ENCODE measurements around the gene FAM89B.
A peak's percentile ranks its signal among the peaks of the same experiment; 100 is the strongest.

The FAM89B gene

GRCh38 chr11:65573391-65574079 is 1.2 kb downstream of the FAM89B start:
- DNase-seq (ENCODE audit: low spot score) = no peak

- DNase-seq (ENCODE audit: low spot score) = peak; percentile 70
These were observed 1.9 kb downstream of the FAM89B start for GRCh38 chr11:65574109-65574810.

GRCh38 chr11:65574811-65575567 is 2.7 kb downstream of the FAM89B start:
- no peak for DNase-seq (ENCODE audit: low spot score)

GRCh38 chr11:65575568-65576231 is 3.4 kb downstream of the FAM89B start, which contains the start of gene EHBP1L1:
EHBP1L1 (plus strand) TSS chr11:65576053; CDS start chr11:65576303, 250 bp downstream.
- DNase-seq (ENCODE audit: low spot score) = no peak

GRCh38 chr11:65576232-65576866 is 4.0 kb downstream of the FAM89B start:
- DNase-seq (ENCODE audit: low spot score) = no peak

GRCh38 chr11:65576867-65577755 is 4.8 kb downstream of the FAM89B start:
- no peak for DNase-seq (ENCODE audit: low spot score)

- DNase-seq (ENCODE audit: low spot score) = no peak
These were observed 5.4 kb downstream of the FAM89B start for GRCh38 chr11:65577756-65578109.

GRCh38 chr11:65578134-65578533 is 5.8 kb downstream of the FAM89B start:
- no peak for DNase-seq (ENCODE audit: low spot score)

- DNase-seq (ENCODE audit: low spot score) = no peak
These were observed 6.3 kb downstream of the FAM89B start for GRCh38 chr11:65578667-65579066.

GRCh38 chr11:65579291-65579690 is 7.0 kb downstream of the FAM89B start:
- no peak for DNase-seq (ENCODE audit: low spot score)

- no peak for DNase-seq (ENCODE audit: low spot score)
These were observed 7.8 kb downstream of the FAM89B start for GRCh38 chr11:65580031-65580692.

- no peak for DNase-seq (ENCODE audit: low spot score)
These were observed 8.4 kb downstream of the FAM89B start for GRCh38 chr11:65580756-65581155.

- no peak for DNase-seq (ENCODE audit: low spot score)
These were observed 9.6 kb downstream of the FAM89B start for GRCh38 chr11:65581928-65582327.

GRCh38 chr11:65583589-65583988 is 11.3 kb downstream of the FAM89B start:
- DNase-seq (ENCODE audit: low spot score) = no peak

GRCh38 chr11:65584106-65584505 is 11.8 kb downstream of the FAM89B start:
- no peak for DNase-seq (ENCODE audit: low spot score)

GRCh38 chr11:65584723-65585171 is 12.4 kb downstream of the FAM89B start:
- no peak for DNase-seq (ENCODE audit: low spot score)

GRCh38 chr11:65585396-65586246 is 13.3 kb downstream of the FAM89B start:
- DNase-seq (ENCODE audit: low spot score) = no peak

GRCh38 chr11:65586247-65586630 is 13.9 kb downstream of the FAM89B start:
- DNase-seq (ENCODE audit: low spot score) = no peak

- DNase-seq (ENCODE audit: low spot score) = no peak
These were observed 14.3 kb downstream of the FAM89B start for GRCh38 chr11:65586676-65587075.
